OCI-LY7 (cell line): ENCODE measurements around the gene NPAS4. TPM values are rescaled to one million over a fixed set of nuclear protein-coding genes. Genes with fewer than 3 reads are reported as not detected.

Experiments
- BruUV-seq: library from RNA; stranded (reverse); fragments of 400-500 nt; replicated peaks from 2 replicates; lab custom pipeline; 2021; lab: Mats Ljungman, UMichigan
- CTCF ChIA-PET: fragments of 300-600 bp; sonication (Branson Sonifier 250); formaldehyde crosslinking; loops from one replicate; lab custom pipeline; 2022; ENCODE audit warnings: antibody characterized with exemption; ENCODE audit not compliant: unreplicated experiment; lab: Charles Lee
- POLR2A ChIA-PET: fragments of 300-600 bp; sonication (Branson Sonifier 250); formaldehyde crosslinking; loops from one replicate; lab custom pipeline; 2022; ENCODE audit warnings: antibody characterized with exemption; lab: Charles Lee
- DNase-seq: peaks from one replicate; pipeline ENCODE4 v3.0.0-alpha.2; 2015; ENCODE audit warnings: low spot score
- H2AFZ ChIP-seq: fragments of 200-600 bp; sonication (generic), shearing (Covaris generic); 2 replicates; pipeline ENCODE4 v1.6.1; 2014; ENCODE audit warnings: mild to moderate bottlenecking, antibody characterized with exemption, low read length, moderate library complexity
- H3K27ac ChIP-seq: fragments of 200-600 bp; sonication (generic); 2 replicates; pipeline ENCODE4 v1.5.1; 2014; ENCODE audit warnings: mixed run types, low read depth, mild to moderate bottlenecking, moderate library complexity, low read length, inconsistent platforms; ENCODE audit not compliant: poor library complexity, severe bottlenecking
- H3K36me3 ChIP-seq: fragments of 200-600 bp; sonication (generic); 2 replicates; pipeline ENCODE4 v1.6.1; 2014; ENCODE audit warnings: mild to moderate bottlenecking, antibody characterized with exemption, low read length, moderate library complexity, mixed read lengths; ENCODE audit not compliant: insufficient read depth
- H3K4me1 ChIP-seq: fragments of 200-600 bp; sonication (generic); 2 replicates; pipeline ENCODE4 v1.5.1; 2014; ENCODE audit warnings: mild to moderate bottlenecking, low read length; ENCODE audit not compliant: insufficient read depth, poor library complexity, severe bottlenecking
- H3K4me2 ChIP-seq: fragments of 200-600 bp; sonication (generic); 2 replicates; pipeline ENCODE4 v1.6.1; 2014; ENCODE audit warnings: mild to moderate bottlenecking, low read length
- H3K4me3 ChIP-seq: fragments of 200-600 bp; sonication (generic); 2 replicates; pipeline ENCODE4 v1.5.1; 2014; ENCODE audit warnings: mild to moderate bottlenecking, low read depth, low read length; ENCODE audit not compliant: poor library complexity, severe bottlenecking
- H3K79me2 ChIP-seq: fragments of 200-600 bp; sonication (generic); 2 replicates; pipeline ENCODE4 v1.6.1; 2016; ENCODE audit warnings: low read depth, mild to moderate bottlenecking, low read length, moderate library complexity, mixed read lengths; ENCODE audit not compliant: insufficient read depth
- H3K9me2 ChIP-seq: fragments of 200-600 bp; sonication (generic); 2 replicates; pipeline ENCODE4 v1.6.1; 2016; ENCODE audit warnings: mild to moderate bottlenecking, low read length, mixed read lengths; ENCODE audit not compliant: insufficient read depth
- H3K9me3 ChIP-seq: fragments of 200-600 bp; sonication (generic); 2 replicates; pipeline ENCODE4 v1.6.1; 2014; ENCODE audit warnings: mild to moderate bottlenecking, mixed run types, low read length, mixed read lengths
- H4K20me1 ChIP-seq: fragments of 200-600 bp; sonication (generic); 2 replicates; pipeline ENCODE4 v1.6.1; 2014; ENCODE audit warnings: mild to moderate bottlenecking, antibody characterized with exemption, low read length, moderate library complexity, mixed read lengths; ENCODE audit not compliant: insufficient read depth
- EZH2phosphoT487 ChIP-seq: fragments of 200-600 bp; sonication (generic); IDR thresholded peaks from 2 replicates; pipeline ENCODE4 v1.6.1; 2018; ENCODE audit warnings: low read depth, borderline replicate concordance, mild to moderate bottlenecking, mixed run types, antibody characterized with exemption, low read length, moderate library complexity, mixed read lengths
- intact Hi-C: fragments of 100-400 bp; cut with micrococcal nuclease; formaldehyde crosslinking; loops from one replicate; pipeline ENCODE4 v1.10.0; 2022; ENCODE audit not compliant: unreplicated experiment
- total RNA-seq, 2 experiments: library from RNA; depleted of rRNA in 1 of 2; stranded (reverse); fragments of >200 nt in 1 of 2; shearing (Covaris generic) in 1 of 2; gene quantifications; 2 replicates each; pipeline ENCODE4 v1.2.3, GENCODE V29; 2014 to 2022
- TF ChIP-seq, protein P1 (sequence below): fragments of 200-600 bp; sonication (generic); conservative IDR thresholded peaks from 2 replicates; pipeline ENCODE4 v1.5.1; 2014; ENCODE audit warnings: mild to moderate bottlenecking, antibody characterized with exemption, low read length, moderate library complexity, mixed read lengths

The NPAS4 gene
- total RNA-seq, 2 experiments from 2014 or later: not detected

DNA sequence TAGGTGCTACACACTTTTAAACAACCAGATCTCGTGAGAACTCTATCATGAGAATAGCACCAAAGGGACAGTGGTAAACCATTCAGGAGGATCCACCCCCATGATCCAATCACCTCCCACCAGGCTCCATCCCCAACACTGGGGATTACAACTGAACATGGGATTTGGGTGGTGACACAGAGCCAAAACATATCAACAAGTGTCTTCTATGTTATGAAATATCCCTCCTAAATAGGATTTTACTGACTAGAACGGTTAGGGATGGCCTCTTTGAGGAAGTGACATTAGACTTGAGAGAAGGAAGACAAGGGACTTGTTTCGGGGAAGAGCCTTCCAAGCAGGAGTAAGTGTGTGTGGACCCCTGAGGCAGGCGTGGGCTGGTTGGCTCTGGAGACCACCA, 29.7 kb downstream of the NPAS4 start:
- DNase-seq: no peak
- H3K27ac ChIP-seq: no peak overlapping the region
- peaks cover 6% of the 10 kb centered on the region for H3K4me1 ChIP-seq
- POLR2A ChIA-PET: interaction anchor here (0.6 kb wide), 1 partner anchor 161 kb away, joined by 5 read pairs; no protein-coding TSS in a partner anchor
- TF ChIP-seq EZH2phosphoT487: no peak
- TF ChIP-seq, protein P1, sequence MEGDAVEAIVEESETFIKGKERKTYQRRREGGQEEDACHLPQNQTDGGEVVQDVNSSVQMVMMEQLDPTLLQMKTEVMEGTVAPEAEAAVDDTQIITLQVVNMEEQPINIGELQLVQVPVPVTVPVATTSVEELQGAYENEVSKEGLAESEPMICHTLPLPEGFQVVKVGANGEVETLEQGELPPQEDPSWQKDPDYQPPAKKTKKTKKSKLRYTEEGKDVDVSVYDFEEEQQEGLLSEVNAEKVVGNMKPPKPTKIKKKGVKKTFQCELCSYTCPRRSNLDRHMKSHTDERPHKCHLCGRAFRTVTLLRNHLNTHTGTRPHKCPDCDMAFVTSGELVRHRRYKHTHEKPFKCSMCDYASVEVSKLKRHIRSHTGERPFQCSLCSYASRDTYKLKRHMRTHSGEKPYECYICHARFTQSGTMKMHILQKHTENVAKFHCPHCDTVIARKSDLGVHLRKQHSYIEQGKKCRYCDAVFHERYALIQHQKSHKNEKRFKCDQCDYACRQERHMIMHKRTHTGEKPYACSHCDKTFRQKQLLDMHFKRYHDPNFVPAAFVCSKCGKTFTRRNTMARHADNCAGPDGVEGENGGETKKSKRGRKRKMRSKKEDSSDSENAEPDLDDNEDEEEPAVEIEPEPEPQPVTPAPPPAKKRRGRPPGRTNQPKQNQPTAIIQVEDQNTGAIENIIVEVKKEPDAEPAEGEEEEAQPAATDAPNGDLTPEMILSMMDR: no peak
- CTCF ChIA-PET: no interaction called here
- H4K20me1 ChIP-seq: no peaks in the 10 kb centered on the region
- no peaks in the 10 kb centered on the region for H3K79me2 ChIP-seq
- no peak overlapping the region for H3K4me2 ChIP-seq
- H3K9me2 ChIP-seq: no peaks in the 10 kb centered on the region
- H2AFZ ChIP-seq: no peak overlapping the region
- intact Hi-C loops: no loop called here
- BruUV-seq: no TSS peak
- no peak overlapping the region for H3K4me3 ChIP-seq
- H3K9me3 ChIP-seq: no peaks in the 10 kb centered on the region
- H3K36me3 ChIP-seq: no peaks in the 10 kb centered on the region

GRCh38 chr11:66451663-66452062, 30.8 kb downstream of the NPAS4 start:
- Histone ChIP-seq H3K36me3 (no peaks in the 10 kb centered on the region), H3K4me1 (peaks cover 6% of the 10 kb centered on the region), H2AFZ (no peak overlapping the region), H3K4me3 (no peak overlapping the region), H3K27ac (no peak overlapping the region), H3K9me3 (no peaks in the 10 kb centered on the region), H3K9me2 (no peaks in the 10 kb centered on the region), H4K20me1 (no peaks in the 10 kb centered on the region), H3K79me2 (no peaks in the 10 kb centered on the region), H3K4me2 (no peak overlapping the region)
- CTCF ChIA-PET: no interaction called here
- intact Hi-C loops: no loop called here
- POLR2A ChIA-PET: no interaction called here
- no TSS peak for BruUV-seq
- no peak for DNase-seq
- TF ChIP-seq, protein P1: no peak
- TF ChIP-seq EZH2phosphoT487: no peak

DNA sequence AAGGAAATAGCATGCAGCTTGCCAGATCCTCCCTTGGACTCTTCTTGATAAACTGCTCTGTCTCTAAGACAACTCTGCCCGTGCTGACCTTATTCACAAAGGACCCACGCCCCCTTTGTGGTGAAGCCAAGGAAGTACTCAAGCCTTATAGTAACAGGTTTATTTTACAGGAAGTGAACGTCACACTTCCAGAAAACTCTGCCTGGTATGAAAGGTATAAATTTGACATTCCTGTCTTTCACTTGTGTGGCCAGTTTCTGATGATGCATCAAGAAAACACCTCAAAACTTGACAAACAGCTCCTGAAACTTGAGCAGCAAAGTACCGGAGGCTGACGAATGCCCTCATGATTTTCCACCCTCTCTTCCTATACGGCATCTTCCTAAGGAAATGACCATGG, 33.4 kb downstream of the NPAS4 start:
- CTCF ChIA-PET: no interaction called here
- Histone ChIP-seq H3K4me2 (no peak overlapping the region), H3K36me3 (no peaks in the 10 kb centered on the region), H3K9me2 (no peaks in the 10 kb centered on the region), H4K20me1 (no peaks in the 10 kb centered on the region), H3K79me2 (no peaks in the 10 kb centered on the region), H3K9me3 (no peaks in the 10 kb centered on the region), H2AFZ (no peak overlapping the region), H3K4me3 (no peak overlapping the region), H3K4me1 (peaks cover 30% of the 10 kb centered on the region), H3K27ac (no peak overlapping the region)
- intact Hi-C loops: no loop called here
- TF ChIP-seq EZH2phosphoT487: no peak
- TF ChIP-seq, protein P1: no peak
- no TSS peak for BruUV-seq
- POLR2A ChIA-PET: no interaction called here
- DNase-seq: no peak
